GM12878 (cell line): Measurements from ENCODE around the gene PLXDC1. TPM values are rescaled to one million over a fixed set of nuclear protein-coding genes. Genes with fewer than 3 reads are reported as not detected.

ENCODE experiments used
- ATAC-seq: fragments of 200-7000 bp; cut with Tn5 transposase; 3 replicates; pipeline ENCODE4 v1.9.1; 2020; ENCODE audit warnings: mild to moderate bottlenecking, moderate library complexity
- BruUV-seq: library from RNA; stranded (reverse); fragments of 400-500 nt; replicated peaks from 2 replicates; lab custom pipeline; 2021; lab: Mats Ljungman, UMichigan
- CTCF ChIA-PET: fragments of 300-600 bp; sonication (Branson Sonifier 250); formaldehyde crosslinking; extraction: SDS; loops from one replicate; lab custom pipeline; 2021; ENCODE audit warnings: inconsistent platforms; lab: Yijun Ruan, JAX
- POLR2A ChIA-PET: fragments of 350-600 bp; formaldehyde crosslinking; extraction: SDS; loops from one replicate; lab custom pipeline; 2021; ENCODE audit warnings: inconsistent platforms; lab: Charles Lee
- RAD21 ChIA-PET: fragments of 300-600 bp; sonication (Branson Sonifier 250); formaldehyde crosslinking; loops from one replicate; lab custom pipeline; 2023; ENCODE audit warnings: antibody characterized with exemption; ENCODE audit not compliant: unreplicated experiment; lab: Charles Lee
- SMC1A ChIA-PET: fragments of 300-600 bp; sonication (Branson Sonifier 250); formaldehyde crosslinking; loops from one replicate; lab custom pipeline; 2023; ENCODE audit not compliant: unreplicated experiment, uncharacterized antibody; lab: Charles Lee
- DNase-seq: peaks from one replicate; pipeline ENCODE4 v3.0.0-alpha.2; 2011; ENCODE audit warnings: low read depth, low spot score
- FAIRE-seq: peaks from 3 replicates; lab custom pipeline; 2011; peaks lifted over from hg19 to GRCh38; lab: Jason Lieb, UNC
- H2AFZ ChIP-seq: 2 replicates; pipeline ENCODE4 v1.6.0; 2011; ENCODE audit warnings: low read depth, low read length, control low read depth; ENCODE audit not compliant: control insufficient read depth
- H3K27ac ChIP-seq: 2 replicates; pipeline ENCODE4 v1.5.1; 2011; ENCODE audit warnings: control low read depth; ENCODE audit not compliant: control insufficient read depth, insufficient read depth
- H3K27me3 ChIP-seq, 2 experiments: replicated peaks in 1 of 2; 2 replicates each; pipeline versions ENCODE4 v1.6.0 to v1.6.1; 2011; ENCODE audit warnings: low read length in 1 of 2; ENCODE audit not compliant: control insufficient read depth in 2 of 2, insufficient read depth in 2 of 2
- H3K36me3 ChIP-seq, 2 experiments: 2 replicates each; pipeline ENCODE4 v1.5.1; 2011; ENCODE audit warnings: low read length in 1 of 2; ENCODE audit not compliant: control insufficient read depth in 2 of 2, insufficient read depth in 2 of 2
- H3K4me1 ChIP-seq: 2 replicates; pipeline ENCODE4 v1.6.1; 2011; ENCODE audit warnings: mild to moderate bottlenecking, low read length, moderate library complexity, mixed read lengths; ENCODE audit not compliant: control insufficient read depth, insufficient read depth
- H3K4me2 ChIP-seq: 2 replicates; pipeline ENCODE4 v1.6.0; 2011; ENCODE audit warnings: control low read depth; ENCODE audit not compliant: control insufficient read depth, insufficient read depth
- H3K4me3 ChIP-seq: fragments of 200-600 bp; sonication (generic); 2 replicates; pipeline ENCODE4 v1.5.1; 2016
- H3K79me2 ChIP-seq: 2 replicates; pipeline ENCODE4 v1.6.0; 2011; ENCODE audit warnings: low read length; ENCODE audit not compliant: control insufficient read depth, insufficient read depth
- H3K9ac ChIP-seq: 2 replicates; pipeline ENCODE4 v1.8.0; 2011; ENCODE audit warnings: low read length, control low read depth, mixed read lengths; ENCODE audit not compliant: control insufficient read depth, insufficient read depth
- H3K9me3 ChIP-seq: replicated peaks from 3 replicates; pipeline ENCODE4 v1.5.1; 2011; ENCODE audit warnings: mild to moderate bottlenecking, low read length; ENCODE audit not compliant: control insufficient read depth, insufficient read depth
- H4K20me1 ChIP-seq: 2 replicates; pipeline ENCODE4 v1.6.0; 2011; ENCODE audit not compliant: control insufficient read depth, insufficient read depth
- ASH2L ChIP-seq: fragments of 300-600, 200-600 bp; sonication (generic); IDR thresholded peaks from 2 replicates; pipeline ENCODE4 v1.6.1; 2017; ENCODE audit warnings: low read depth, mild to moderate bottlenecking, borderline replicate concordance
- ATF3 ChIP-seq: IDR thresholded peaks from 2 replicates; pipeline ENCODE4 v1.6.1; 2011; ENCODE audit warnings: low read depth, mild to moderate bottlenecking, low read length, moderate library complexity, borderline replicate concordance; ENCODE audit errors: extremely low read depth
- CBFB ChIP-seq: IDR thresholded peaks from 2 replicates; pipeline ENCODE4 v1.6.1; 2016; ENCODE audit warnings: antibody characterized with exemption, low read depth
- EP300 ChIP-seq, 2 experiments: fragments of 150-350 bp in 1 of 2; IDR thresholded peaks; 2 replicates each; pipeline ENCODE4 v1.6.1; 2011 to 2012; ENCODE audit warnings: low read depth in 2 of 2, low read length in 2 of 2, borderline replicate concordance in 1 of 2, improper control_type of control experiment in 1 of 2, inconsistent platforms in 1 of 2; ENCODE audit not compliant: control insufficient read depth in 1 of 2
- FOS ChIP-seq: IDR thresholded peaks from 3 replicates; pipeline ENCODE4 v1.6.1; 2011; ENCODE audit warnings: borderline replicate concordance; ENCODE audit not compliant: insufficient read length; ENCODE audit errors: extremely low read depth
- FOXK2 ChIP-seq: fragments of 450-650 bp; IDR thresholded peaks from 2 replicates; pipeline ENCODE4 v1.6.1; 2017; ENCODE audit warnings: mild to moderate bottlenecking, moderate library complexity
- IRF5 ChIP-seq: fragments of 450-650 bp; IDR thresholded peaks from 2 replicates; pipeline ENCODE4 v1.6.1; 2017; ENCODE audit warnings: borderline replicate concordance
- KAT2A ChIP-seq: conservative IDR thresholded peaks from 2 replicates; pipeline ENCODE4 v1.6.1; 2011; ENCODE audit warnings: low read depth, low read length; ENCODE audit not compliant: control insufficient read depth
- KLF5 ChIP-seq: fragments of 450-650 bp; IDR thresholded peaks from 2 replicates; pipeline ENCODE4 v1.6.1; 2014; ENCODE audit warnings: mild to moderate bottlenecking; ENCODE audit not compliant: partially characterized antibody
- NFYA ChIP-seq: IDR thresholded peaks from 2 replicates; pipeline ENCODE4 v1.6.1; 2011; ENCODE audit warnings: low read depth, mild to moderate bottlenecking, low read length, improper control_type of control experiment, borderline replicate concordance
- PAX8 ChIP-seq: fragments of 450-650 bp; IDR thresholded peaks from 2 replicates; pipeline ENCODE4 v1.6.1; 2017; ENCODE audit warnings: mild to moderate bottlenecking, moderate library complexity
- RCOR1 ChIP-seq: conservative IDR thresholded peaks from 2 replicates; pipeline ENCODE4 v1.6.1; 2012; ENCODE audit warnings: low read depth, low read length, improper control_type of control experiment
- SIN3A ChIP-seq: IDR thresholded peaks from 2 replicates; pipeline ENCODE4 v1.6.1; 2012; ENCODE audit warnings: low read depth, low read length, improper control_type of control experiment
- ZSCAN29 ChIP-seq: fragments of 450-650 bp; IDR thresholded peaks from 2 replicates; pipeline ENCODE4 v1.6.1; 2017; ENCODE audit warnings: mild to moderate bottlenecking, moderate library complexity
- WGBS: methylation state at CpG from one replicate; pipeline ENCODE4 v1.1.6; 2016; ENCODE audit warnings: low lambda C conversion rate; ENCODE audit not compliant: insufficient replicate concordance, insufficient coverage; ENCODE audit errors: missing lambda C conversion rate; 5-methylcytosine and 5-hydroxymethylcytosine counted together
- in situ Hi-C: fragments of 300-500 bp; cut with MboI; formaldehyde crosslinking; loops from 9 replicates; pipeline ENCODE4 v1.14.3; 2018; ENCODE audit warnings: mixed read lengths
- intact Hi-C: fragments of 100-400 bp; cut with micrococcal nuclease; formaldehyde crosslinking; loops from one replicate; pipeline ENCODE4 v1.14.2; 2022; ENCODE audit not compliant: unreplicated experiment
- polyA plus RNA-seq, 11 experiments: library from polyadenylated mRNA; depleted of rRNA in 4 of 11; unstranded in 6 of 11; stranded (reverse) in 5 of 11; fragments of >200 nt; fragmentation: Nextera tagmentation in 4 of 11; fragmentation: Illumina TruSeq in 1 of 11; extraction: Ambion mirVana in 4 of 11; extraction: Trizol in 1 of 11; gene quantifications; 1 replicate in 1 of 11; 2 replicates in 10 of 11; pipeline versions ENCODE4 v1.2.1 to v1.2.3, GENCODE V29; 2011 to 2016; ENCODE audit warnings: inconsistent platforms in 2 of 11, missing spikeins in 2 of 11, low read depth in 1 of 11
- total RNA-seq, 4 experiments: library from RNA; depleted of rRNA in 3 of 4; stranded (reverse); fragments of >200 nt in 3 of 4; fragmentation: Illumina TruSeq in 1 of 4; extraction: Trizol in 1 of 4; gene quantifications; 2 replicates each; pipeline versions ENCODE4 v1.2.1 to v1.2.3, GENCODE V29; 2013 to 2021

PLXDC1 gene
- total and polyA plus RNA-seq, 10 of the 15 experiments (the other 5 are each of a cell fraction or from before 2014, with no cell fraction given), result 0.03 to 0.30 (median 0.22) TPM; not detected in 7

- no peak for TF ChIP-seq FOS
- no peak for TF ChIP-seq IRF5
- no peak for TF ChIP-seq RCOR1
These were observed 135.9 kb downstream of the PLXDC1 start (continued) for GRCh38 chr17:39015546-39015935.

- Histone ChIP-seq H3K27me3 (no peaks in the 10 kb centered on the region), H4K20me1 (no peaks in the 10 kb centered on the region), H3K27ac (no peak overlapping the region), H3K79me2 (no peaks in the 10 kb centered on the region), H2AFZ (no peak overlapping the region), H3K4me1 (0 out of 2 replicates have a peak, but pooled peaks cover 3% of the 10 kb centered on the region), H3K4me2 (no peak overlapping the region), H3K4me3 (no peak overlapping the region), H3K36me3 (no peaks in the 10 kb centered on the region), H3K9ac (no peak overlapping the region), H3K9me3 (no peaks in the 10 kb centered on the region)
- FAIRE-seq (no peak), DNase-seq (no peak), ATAC-seq (no peak)
- 71% methylated on average over 13 of the region's 13 CpGs for WGBS
- ChIA-PET SMC1A (no interaction called here), CTCF (interaction anchor here (0.6 to 1.3 kb wide), 2 partner anchors 32 to 150 kb away, joined by 3 to 4 read pairs; no protein-coding TSS in a partner anchor), RAD21 (no interaction called here), POLR2A (no interaction called here)
- intact Hi-C loops, result no loop called here
- BruUV-seq, result no TSS peak
- in situ Hi-C loops, result no loop called here
- no peak for TF ChIP-seq ATF3
- TF ChIP-seq FOXK2, result no peak
- no peak for TF ChIP-seq ASH2L
- TF ChIP-seq PAX8, result no peak
- TF ChIP-seq KAT2A, result no peak
- TF ChIP-seq ZSCAN29, result no peak
- no peak for TF ChIP-seq CBFB
- TF ChIP-seq EP300 (IDR thresholded peaks at IDR 0.05; ENCODE audit: borderline replicate concordance in 1 of 2, control insufficient read depth in 1 of 2, low read depth in 2 of 2, low read length in 2 of 2), result no peak
- TF ChIP-seq SIN3A, result no peak
- TF ChIP-seq NFYA, result no peak
- no peak for TF ChIP-seq KLF5
These were observed 136.5 kb downstream of the PLXDC1 start for GRCh38 chr17:39014795-39015545.
